Liver (tissue), 3 donors: ENCODE results near the gene LRRC4B.

ENCODE experiments used
- ATF3 ChIP-seq: IDR thresholded peaks from 2 replicates; pipeline ENCODE4 v1.6.1; 2016; ENCODE audit warnings: antibody characterized with exemption
- CTCF ChIP-seq: fragments of 150-350 bp; IDR thresholded peaks from 2 replicates; pipeline ENCODE4 v1.5.1; 2017; ENCODE audit warnings: improper control_type of control experiment, low read depth, low read length; ENCODE audit not compliant: missing input control
- EGR1 ChIP-seq, 2 donors: IDR thresholded peaks; 2 replicates each; pipeline ENCODE4 v1.6.1; 2016 to 2018; ENCODE audit warnings: antibody characterized with exemption in 2 of 2, low read depth in 2 of 2
- GABPA ChIP-seq, 2 donors: IDR thresholded peaks in 1 of 2; conservative IDR thresholded peaks in 1 of 2; 2 replicates each; pipeline ENCODE4 v1.6.1; 2016; ENCODE audit warnings: antibody characterized with exemption in 2 of 2, mild to moderate bottlenecking in 1 of 2, moderate library complexity in 1 of 2
- JUND ChIP-seq, 2 donors: IDR thresholded peaks; 2 replicates each; pipeline ENCODE4 v1.6.1; 2016; ENCODE audit warnings: antibody characterized with exemption in 2 of 2
- MAX ChIP-seq: IDR thresholded peaks from 2 replicates; pipeline ENCODE4 v1.6.1; 2016; ENCODE audit warnings: antibody characterized with exemption
- RAD21 ChIP-seq, 2 donors: IDR thresholded peaks; 2 replicates each; pipeline ENCODE4 v1.6.1; 2016; ENCODE audit warnings: antibody characterized with exemption in 2 of 2, mild to moderate bottlenecking in 2 of 2
- YY1 ChIP-seq: IDR thresholded peaks from 2 replicates; pipeline ENCODE4 v1.6.1; 2016; ENCODE audit warnings: antibody characterized with exemption, mild to moderate bottlenecking
- donor health status: healthy.
- donor health status: healthy.

- TF ChIP-seq JUND (IDR thresholded peaks at IDR 0.05) (no peak), CTCF (no peak), MAX (no peak), RAD21 (IDR thresholded peaks at IDR 0.05) (no peak), EGR1 (IDR thresholded peaks at IDR 0.05; ENCODE audit: low read depth in 2 of 2) (no peak), ATF3 (no peak), GABPA (IDR thresholded peaks at IDR 0.05 in 1 of 2, conservative IDR thresholded peaks at IDR 0.05 in 1 of 2) (no peak), YY1 (no peak)
Observed at GRCh38 chr19:50532952-50533351, 35.3 kb downstream of the LRRC4B start.
